Measurements from ENCODE around the gene DCBLD2.

Gene DCBLD2

DNA sequence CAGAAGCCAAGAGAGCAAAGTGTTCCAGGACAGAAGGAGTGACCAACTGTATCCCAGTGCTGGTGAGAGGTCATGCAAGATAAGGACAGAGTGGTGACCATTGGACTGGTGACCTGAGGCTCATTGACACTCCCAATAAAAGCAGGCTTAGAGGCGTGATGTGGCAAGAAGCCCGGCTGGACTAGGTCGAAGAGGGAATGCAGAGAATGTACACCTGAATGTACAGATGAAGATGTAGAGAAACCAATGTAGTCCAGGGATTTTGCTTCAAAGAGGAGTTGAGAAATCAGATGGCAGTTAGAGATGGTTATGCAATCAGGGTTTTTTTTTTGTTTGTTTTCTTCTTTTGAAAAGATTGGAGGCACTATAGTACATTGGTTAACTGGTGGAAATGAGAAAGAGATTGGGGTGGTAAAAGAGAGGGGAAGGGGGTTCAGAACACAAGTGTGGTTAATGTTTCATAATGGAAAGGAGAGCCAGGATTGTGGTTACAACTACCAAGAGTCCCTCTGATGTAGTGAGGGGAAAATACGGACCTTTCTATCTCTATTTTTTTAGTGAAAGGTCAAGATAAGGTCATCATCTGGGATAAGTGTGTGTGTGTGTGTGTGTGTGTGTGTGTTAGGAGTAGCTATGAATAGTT, 115.0 kb downstream of the DCBLD2 start:
- H3K27me3 ChIP-seq (ENCODE audit: low read depth, low read length) = no peaks in the 10 kb centered on the region
- H3K4me2 ChIP-seq (ENCODE audit: low read length) = no peak overlapping the region
- TF ChIP-seq, protein P1, sequence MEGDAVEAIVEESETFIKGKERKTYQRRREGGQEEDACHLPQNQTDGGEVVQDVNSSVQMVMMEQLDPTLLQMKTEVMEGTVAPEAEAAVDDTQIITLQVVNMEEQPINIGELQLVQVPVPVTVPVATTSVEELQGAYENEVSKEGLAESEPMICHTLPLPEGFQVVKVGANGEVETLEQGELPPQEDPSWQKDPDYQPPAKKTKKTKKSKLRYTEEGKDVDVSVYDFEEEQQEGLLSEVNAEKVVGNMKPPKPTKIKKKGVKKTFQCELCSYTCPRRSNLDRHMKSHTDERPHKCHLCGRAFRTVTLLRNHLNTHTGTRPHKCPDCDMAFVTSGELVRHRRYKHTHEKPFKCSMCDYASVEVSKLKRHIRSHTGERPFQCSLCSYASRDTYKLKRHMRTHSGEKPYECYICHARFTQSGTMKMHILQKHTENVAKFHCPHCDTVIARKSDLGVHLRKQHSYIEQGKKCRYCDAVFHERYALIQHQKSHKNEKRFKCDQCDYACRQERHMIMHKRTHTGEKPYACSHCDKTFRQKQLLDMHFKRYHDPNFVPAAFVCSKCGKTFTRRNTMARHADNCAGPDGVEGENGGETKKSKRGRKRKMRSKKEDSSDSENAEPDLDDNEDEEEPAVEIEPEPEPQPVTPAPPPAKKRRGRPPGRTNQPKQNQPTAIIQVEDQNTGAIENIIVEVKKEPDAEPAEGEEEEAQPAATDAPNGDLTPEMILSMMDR (IDR thresholded peaks at IDR 0.05; ENCODE audit: low read depth, low read length) = no peak
- no peak for TF ChIP-seq EZH2phosphoT487 (IDR thresholded peaks at IDR 0.05; ENCODE audit: low read depth)
- H3K79me2 ChIP-seq (ENCODE audit: low read length) = no peaks in the 10 kb centered on the region
- no peaks in the 10 kb centered on the region for H3K9me3 ChIP-seq (ENCODE audit: insufficient read depth, low read length)
- no peak overlapping the region for H2AFZ ChIP-seq (ENCODE audit: low read depth, low read length)
- H3K9ac ChIP-seq (ENCODE audit: low read length) = no peak overlapping the region
- no peak overlapping the region for H3K4me3 ChIP-seq (ENCODE audit: low read length)
- H4K20me1 ChIP-seq (ENCODE audit: insufficient read depth, low read length) = no peaks in the 10 kb centered on the region
- no peak overlapping the region for H3K27ac ChIP-seq (ENCODE audit: low read length)
- H3K36me3 ChIP-seq (replicated peaks; ENCODE audit: low read depth, low read length) = no peaks in the 10 kb centered on the region
- H3K4me1 ChIP-seq (ENCODE audit: low read length) = peaks cover 5% of the 10 kb centered on the region; the same call in 1 of the 2 replicates

DNA sequence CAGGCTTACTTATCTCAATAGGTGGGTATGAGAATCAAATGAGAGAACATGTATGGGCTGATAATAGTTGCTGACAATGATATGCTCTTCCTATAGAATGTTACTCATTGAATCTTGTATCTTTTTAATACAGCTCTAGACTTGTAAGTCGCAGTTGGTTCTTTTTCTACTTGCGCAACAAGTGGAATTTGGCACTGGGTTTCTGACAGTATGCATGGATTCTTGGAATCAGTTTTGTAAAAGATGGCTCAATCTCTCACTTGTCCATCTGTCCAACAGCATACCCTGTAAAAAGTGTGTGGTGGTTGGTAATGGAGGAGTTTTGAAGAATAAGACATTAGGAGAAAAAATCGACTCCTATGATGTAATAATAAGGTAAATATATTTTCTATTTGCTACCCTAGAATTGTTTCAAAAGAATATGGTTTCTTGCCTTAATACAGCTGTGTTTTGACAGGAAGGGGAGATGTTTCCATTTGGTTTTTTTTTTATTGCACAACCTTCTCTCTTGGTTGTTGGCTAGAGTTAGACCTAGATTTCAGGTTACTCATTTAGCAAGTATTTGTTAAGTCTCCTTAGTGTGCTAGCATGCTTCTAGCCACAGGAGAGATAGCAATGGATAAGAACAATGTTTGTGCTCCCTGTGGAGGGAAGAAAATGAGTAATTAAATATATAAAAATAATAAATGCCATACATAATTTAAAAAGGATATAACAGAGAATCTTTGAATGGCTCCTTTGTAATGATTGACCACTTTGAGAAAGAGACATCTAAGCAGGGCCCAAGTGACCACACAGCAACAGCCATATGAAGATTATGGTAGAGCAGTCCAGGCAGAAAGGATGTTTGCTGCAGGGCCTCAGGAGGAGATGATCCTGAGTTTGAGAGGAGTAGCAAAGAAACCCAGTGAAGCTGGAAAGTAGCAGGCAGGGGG, 116.6 kb downstream of the DCBLD2 start:
- H3K79me2 ChIP-seq (ENCODE audit: low read length) = no peaks in the 10 kb centered on the region
- H3K4me3 ChIP-seq (ENCODE audit: low read length) = no peak overlapping the region
- H3K4me2 ChIP-seq (ENCODE audit: low read length) = no peak overlapping the region
- H4K20me1 ChIP-seq (ENCODE audit: insufficient read depth, low read length) = no peaks in the 10 kb centered on the region
- peaks cover 5% of the 10 kb centered on the region; the same call in 1 of the 2 replicates for H3K4me1 ChIP-seq (ENCODE audit: low read length)
- no peaks in the 10 kb centered on the region for H3K36me3 ChIP-seq (replicated peaks; ENCODE audit: low read depth, low read length)
- no peak overlapping the region for H2AFZ ChIP-seq (ENCODE audit: low read depth, low read length)
- H3K9ac ChIP-seq (ENCODE audit: low read length) = no peak overlapping the region
- no peak overlapping the region for H3K27ac ChIP-seq (ENCODE audit: low read length)
- no peaks in the 10 kb centered on the region for H3K27me3 ChIP-seq (ENCODE audit: low read depth, low read length)
- no peaks in the 10 kb centered on the region for H3K9me3 ChIP-seq (ENCODE audit: insufficient read depth, low read length)
- no peak for TF ChIP-seq EZH2phosphoT487 (IDR thresholded peaks at IDR 0.05; ENCODE audit: low read depth)
- TF ChIP-seq, protein P1 (IDR thresholded peaks at IDR 0.05; ENCODE audit: low read depth, low read length) = no peak

DNA sequence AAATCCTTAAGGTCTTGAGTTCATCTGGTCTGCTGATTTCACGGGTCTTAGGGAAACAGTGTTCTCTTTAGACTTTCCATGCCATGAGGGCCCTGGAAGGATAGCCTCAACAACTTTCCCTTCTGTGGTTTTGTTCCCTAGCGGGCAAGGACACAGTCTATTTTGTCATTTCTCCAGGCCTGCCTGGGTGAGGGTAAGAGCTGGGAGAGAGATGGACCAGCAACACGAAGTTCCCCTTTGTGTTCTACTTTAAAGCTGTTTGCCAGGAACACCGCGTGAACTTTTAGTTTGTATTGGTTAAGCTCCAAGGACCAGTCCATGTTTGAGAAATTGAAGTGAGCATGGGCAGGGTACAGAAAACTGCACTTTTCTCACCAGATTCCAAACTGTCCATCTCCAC, 117.5 kb downstream of the DCBLD2 start:
- TF ChIP-seq, protein P1 (IDR thresholded peaks at IDR 0.05; ENCODE audit: low read depth, low read length) = no peak
- no peak for TF ChIP-seq EZH2phosphoT487 (IDR thresholded peaks at IDR 0.05; ENCODE audit: low read depth)
- Histone ChIP-seq H4K20me1 (ENCODE audit: insufficient read depth, low read length) (no peaks in the 10 kb centered on the region), H3K4me3 (ENCODE audit: low read length) (no peak overlapping the region), H3K9ac (ENCODE audit: low read length) (no peak overlapping the region), H3K4me2 (ENCODE audit: low read length) (no peak overlapping the region), H2AFZ (ENCODE audit: low read depth, low read length) (no peak overlapping the region), H3K36me3 (replicated peaks; ENCODE audit: low read depth, low read length) (no peaks in the 10 kb centered on the region), H3K4me1 (ENCODE audit: low read length) (no peaks in the 10 kb centered on the region), H3K79me2 (ENCODE audit: low read length) (no peaks in the 10 kb centered on the region), H3K9me3 (ENCODE audit: insufficient read depth, low read length) (no peaks in the 10 kb centered on the region), H3K27ac (ENCODE audit: low read length) (no peak overlapping the region), H3K27me3 (ENCODE audit: low read depth, low read length) (no peaks in the 10 kb centered on the region)

DNA sequence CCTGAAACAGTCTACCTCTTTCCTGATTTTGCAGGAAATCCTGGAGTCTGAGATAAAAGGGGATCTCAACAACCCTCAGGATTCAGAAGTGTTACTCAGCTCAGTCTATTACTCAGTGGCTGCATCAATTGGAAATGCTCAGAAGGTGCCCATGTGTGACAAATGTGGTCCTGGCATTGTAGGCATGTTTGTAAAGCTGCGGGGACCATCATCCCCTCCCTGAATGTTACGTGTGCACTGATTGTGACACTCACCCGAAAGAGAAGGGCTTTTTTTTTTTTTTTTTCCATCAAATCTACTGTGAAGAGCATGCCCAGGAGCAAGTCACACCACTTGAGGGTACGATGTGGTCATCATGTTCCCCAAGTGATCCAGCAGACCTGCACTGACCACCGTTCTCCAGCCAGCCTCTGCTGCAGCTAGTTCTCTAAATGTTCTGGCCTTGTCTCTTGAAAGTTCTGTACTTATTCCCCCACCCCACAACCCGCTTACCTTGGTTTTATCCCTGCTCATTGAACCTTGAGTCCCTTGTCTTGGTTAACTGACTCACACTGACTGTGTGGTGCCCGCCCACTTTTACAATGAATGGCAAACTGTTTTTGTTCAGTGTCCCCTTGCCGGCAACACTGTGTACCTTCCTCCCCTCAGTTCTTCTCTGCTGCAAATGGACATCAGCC, 118.5 kb downstream of the DCBLD2 start:
- H3K4me1 ChIP-seq (ENCODE audit: low read length) = no peaks in the 10 kb centered on the region
- no peaks in the 10 kb centered on the region for H4K20me1 ChIP-seq (ENCODE audit: insufficient read depth, low read length)
- H3K79me2 ChIP-seq (ENCODE audit: low read length) = no peaks in the 10 kb centered on the region
- TF ChIP-seq, protein P1 (IDR thresholded peaks at IDR 0.05; ENCODE audit: low read depth, low read length) = no peak
- no peak for TF ChIP-seq EZH2phosphoT487 (IDR thresholded peaks at IDR 0.05; ENCODE audit: low read depth)
- no peak overlapping the region for H3K4me2 ChIP-seq (ENCODE audit: low read length)
- no peak overlapping the region for H2AFZ ChIP-seq (ENCODE audit: low read depth, low read length)
- H3K4me3 ChIP-seq (ENCODE audit: low read length) = no peak overlapping the region
- no peaks in the 10 kb centered on the region for H3K36me3 ChIP-seq (replicated peaks; ENCODE audit: low read depth, low read length)
- H3K9me3 ChIP-seq (ENCODE audit: insufficient read depth, low read length) = no peaks in the 10 kb centered on the region
- no peaks in the 10 kb centered on the region for H3K27me3 ChIP-seq (ENCODE audit: low read depth, low read length)
- no peak overlapping the region for H3K9ac ChIP-seq (ENCODE audit: low read length)
- H3K27ac ChIP-seq (ENCODE audit: low read length) = no peak overlapping the region

All from OCI-LY3 (cell line).